Stimulated activated naive CD4-positive, alpha-beta T cell treated with Interleukin-2 at 50 U/mL for 16 hours (primary cell): ENCODE measurements around the gene ALK.
"Not testable (repeated sequence)": the region's sequence is repeated elsewhere in the genome, so short reads cannot be mapped to it uniquely, and the experiment has no call there.

Source experiments
- DNase-seq: peaks from one replicate; lab custom pipeline; 2025; lab: John Stamatoyannopoulos, UW

The ALK gene

GRCh38 chr2:29246383-29247300 lies 674.7 kb downstream of the ALK start:
- DNase-seq, result no peak

GRCh38 chr2:29245742-29246382 lies 675.5 kb downstream of the ALK start:
- DNase-seq, result no peak

- not testable (repeated sequence) for DNase-seq
Measured at GRCh38 chr2:29245035-29245741, 676.2 kb downstream of the ALK start.

GRCh38 chr2:29242621-29243375 lies 678.6 kb downstream of the ALK start:
- DNase-seq, result no peak

- DNase-seq, result no peak
Measured at GRCh38 chr2:29241955-29242565, 679.3 kb downstream of the ALK start.

GRCh38 chr2:29241341-29241740 lies 680.0 kb downstream of the ALK start:
- no peak for DNase-seq

GRCh38 chr2:29240601-29241000 lies 680.8 kb downstream of the ALK start:
- DNase-seq, result no peak

GRCh38 chr2:29239209-29239960 lies 682.0 kb downstream of the ALK start:
- DNase-seq, result no peak

GRCh38 chr2:29238497-29238896 lies 682.9 kb downstream of the ALK start:
- no peak for DNase-seq

- DNase-seq, result no peak
Measured at GRCh38 chr2:29236074-29236473, 685.3 kb downstream of the ALK start.

- no peak for DNase-seq
Measured at GRCh38 chr2:29235411-29235810, 686.0 kb downstream of the ALK start.

GRCh38 chr2:29233428-29233827 lies 688.0 kb downstream of the ALK start:
- no peak for DNase-seq

- DNase-seq, result no peak
Measured at GRCh38 chr2:29232041-29232440, 689.3 kb downstream of the ALK start.

- no peak for DNase-seq
Measured at GRCh38 chr2:29229640-29230039, 691.7 kb downstream of the ALK start.

- no peak for DNase-seq
Measured at GRCh38 chr2:29228947-29229346, 692.4 kb downstream of the ALK start.

- DNase-seq, result no peak
Measured at GRCh38 chr2:29227935-29228675, 693.3 kb downstream of the ALK start.

GRCh38 chr2:29226808-29227207 lies 694.6 kb downstream of the ALK start:
- no peak for DNase-seq

GRCh38 chr2:29226375-29226774 lies 695.0 kb downstream of the ALK start:
- no peak for DNase-seq

- no peak for DNase-seq
Measured at GRCh38 chr2:29225814-29226213, 695.6 kb downstream of the ALK start.
